C4-2B (cell line): Measurements from ENCODE around the gene CADPS2.

Source experiments
- CTCF ChIP-seq: fragments of 450-650 bp; conservative IDR thresholded peaks from 2 replicates; pipeline ENCODE4 v1.5.1; 2017; ENCODE audit warnings: mild to moderate bottlenecking
- ZFX ChIP-seq: fragments of 450-650 bp; IDR thresholded peaks from 2 replicates; pipeline ENCODE4 v1.6.1; 2017

- TF ChIP-seq CTCF (no peak), ZFX (no peak)
Measured at GRCh38 chr7:122764902-122765301, 121.4 kb downstream of the CADPS2 start.
